ENCODE data around the gene THAP11.
"Not testable (repeated sequence)": the region's sequence is repeated elsewhere in the genome, so short reads cannot be mapped to it uniquely, and the experiment has no call there.

The THAP11 gene

DNA sequence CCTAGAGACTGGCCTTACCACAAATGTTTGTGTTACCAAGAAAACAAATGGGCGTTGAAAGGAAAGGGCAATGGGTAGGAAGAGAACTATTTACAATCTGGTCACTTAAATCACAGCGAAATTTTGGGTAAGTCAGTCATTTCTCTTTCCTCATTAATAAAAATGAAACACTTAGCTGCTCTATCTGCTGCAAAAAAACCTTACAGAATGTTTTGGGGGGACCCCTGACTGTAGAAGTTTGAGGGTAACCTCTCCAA is 3.9 kb downstream of the THAP11 start:
- Mint-ChIP-seq H3K4me1 (ENCODE audit: low read depth) (peaks cover 41% of the 10 kb centered on the region), H3K27ac (peak overlapping the region; percentile 95), H3K27me3 (ENCODE audit: low read depth) (no peaks in the 10 kb centered on the region), H3K9me3 (no peaks in the 10 kb centered on the region), H3K4me3 (peak overlapping the region; percentile 94), H3K36me3 (ENCODE audit: low read depth) (peaks cover 6% of the 10 kb centered on the region)

DNA sequence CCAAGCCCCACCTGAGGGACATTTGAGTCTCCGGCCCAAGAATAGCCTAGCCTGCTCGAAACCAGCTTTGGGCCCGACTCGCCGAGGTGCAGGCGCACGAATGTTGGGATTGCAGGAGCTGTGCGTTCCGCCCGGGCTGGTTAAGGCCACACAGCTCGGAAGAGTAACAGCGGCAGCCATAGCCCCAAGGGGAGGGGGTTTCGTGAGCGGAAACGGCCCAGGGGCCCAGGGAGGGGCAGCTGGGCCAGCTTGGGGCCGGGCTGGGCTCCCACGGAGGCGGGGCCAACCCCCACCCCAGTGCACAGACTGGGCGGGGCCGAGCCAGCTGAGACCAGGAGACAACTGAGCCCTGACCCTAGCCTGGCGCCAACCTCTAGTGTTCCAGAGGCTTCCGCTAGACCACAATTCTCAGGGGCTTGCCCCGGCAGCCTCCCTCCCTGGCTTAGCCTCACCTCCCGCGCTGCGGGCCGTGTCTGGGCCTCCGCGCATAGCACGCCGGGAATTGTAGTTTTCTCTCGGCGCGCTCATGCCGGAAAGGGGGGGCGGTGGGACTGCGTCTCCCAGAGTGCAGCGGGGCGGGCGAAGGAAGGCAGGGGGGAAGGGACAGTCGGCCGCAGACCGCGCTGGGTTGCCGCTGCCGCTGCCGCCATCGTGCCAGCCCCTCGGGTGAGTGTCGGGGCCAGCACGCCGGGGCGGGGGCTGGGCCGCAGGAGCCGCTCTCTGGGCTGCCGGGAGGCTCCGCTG is 4.4 kb downstream of the THAP11 start, which contains the start of gene NUTF2:
TSS of gene NUTF2 (plus strand) at position 614 of the 744 bp plus-strand sequence. CDS start 18,198 bp downstream, outside the sequence.
- Mint-ChIP-seq H3K9me3 (no peaks in the 10 kb centered on the region), H3K27me3 (ENCODE audit: low read depth) (no peaks in the 10 kb centered on the region), H3K4me1 (ENCODE audit: low read depth) (peaks cover 40% of the 10 kb centered on the region), H3K27ac (peak within 1 kb of the TSS; percentile 95), H3K36me3 (ENCODE audit: low read depth) (peaks cover 6% of the 10 kb centered on the region), H3K4me3 (peak within 1 kb of the TSS; percentile 94)

DNA sequence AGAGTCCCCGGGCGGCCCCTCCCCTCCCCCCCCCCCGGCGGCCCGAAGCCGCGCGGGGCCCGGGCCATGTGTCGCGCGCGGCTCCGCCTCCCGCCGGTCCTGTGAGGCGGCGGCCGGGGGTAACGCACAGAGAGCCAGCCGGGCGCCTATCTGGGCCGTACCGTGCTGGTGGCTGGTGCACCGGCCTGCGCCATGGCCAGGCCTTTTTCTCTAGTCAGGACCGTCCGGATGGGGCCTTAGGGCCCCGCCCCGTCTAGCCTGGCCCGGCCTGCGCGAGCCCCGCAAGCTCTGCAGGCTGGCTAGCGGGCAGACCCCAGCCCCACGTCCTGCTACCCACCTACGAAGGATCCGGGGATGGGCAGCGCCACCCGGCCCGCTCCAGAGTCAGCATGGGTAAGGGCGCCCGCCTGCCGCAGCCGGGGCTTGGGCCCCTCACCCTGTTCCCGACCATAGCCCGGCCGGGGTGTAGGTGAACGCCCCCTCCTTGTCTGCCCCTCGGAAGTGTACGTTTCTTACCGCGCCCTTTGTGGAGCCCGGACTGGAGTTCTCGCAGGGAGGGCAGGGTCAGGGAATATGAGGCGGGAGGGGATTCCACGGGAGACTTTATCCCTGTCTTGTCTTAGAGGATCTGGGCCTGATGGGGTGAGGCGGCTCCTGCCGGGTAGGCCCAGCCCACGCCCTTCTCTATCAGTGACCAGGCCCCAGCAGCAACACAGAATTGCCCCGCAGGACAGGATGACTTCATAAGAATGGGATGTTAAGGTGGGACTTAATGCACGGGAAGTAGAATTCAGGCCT is 5.1 kb downstream of the THAP11 start, which contains the start of gene CENPT:
TSS of gene CENPT (minus strand) at position 630 of the 798 bp plus-strand sequence. CDS start 13,834 bp downstream, outside the sequence.
- no peaks in the 10 kb centered on the region for H3K27me3 Mint-ChIP-seq (ENCODE audit: low read depth)
- H3K27ac Mint-ChIP-seq: peak within 1 kb of the TSS; percentile 95
- H3K4me1 Mint-ChIP-seq (ENCODE audit: low read depth): peaks cover 36% of the 10 kb centered on the region
- H3K36me3 Mint-ChIP-seq (ENCODE audit: low read depth): peaks cover 6% of the 10 kb centered on the region
- no peaks in the 10 kb centered on the region for H3K9me3 Mint-ChIP-seq
- H3K4me3 Mint-ChIP-seq: peak within 1 kb of the TSS; percentile 94

DNA sequence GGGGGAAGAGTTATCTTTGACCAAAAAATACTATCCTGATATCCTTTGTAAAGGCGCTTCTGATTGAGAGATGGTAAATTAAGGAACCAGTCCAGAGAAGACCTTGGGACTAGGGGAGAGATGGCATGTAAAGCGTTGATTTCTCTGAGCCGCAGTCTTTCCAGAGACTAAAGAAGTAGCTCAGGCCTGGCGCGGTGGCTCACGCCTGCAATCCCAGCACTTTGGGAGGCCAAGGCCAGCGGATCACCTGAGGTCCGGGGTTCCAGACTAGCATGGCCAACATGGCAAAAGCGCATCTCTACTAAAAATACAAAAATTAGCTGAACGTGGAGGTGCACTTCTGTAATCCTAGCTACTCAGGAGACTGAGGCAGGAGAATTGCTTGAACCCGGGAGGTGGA is 6.0 kb downstream of the THAP11 start:
- peak overlapping the region; percentile 82 for H3K27ac Mint-ChIP-seq
- no peaks in the 10 kb centered on the region for H3K9me3 Mint-ChIP-seq
- peaks cover 33% of the 10 kb centered on the region for H3K4me1 Mint-ChIP-seq (ENCODE audit: low read depth)
- H3K36me3 Mint-ChIP-seq (ENCODE audit: low read depth): peaks cover 6% of the 10 kb centered on the region
- H3K27me3 Mint-ChIP-seq (ENCODE audit: low read depth): no peaks in the 10 kb centered on the region
- H3K4me3 Mint-ChIP-seq: peak overlapping the region; percentile 90

DNA sequence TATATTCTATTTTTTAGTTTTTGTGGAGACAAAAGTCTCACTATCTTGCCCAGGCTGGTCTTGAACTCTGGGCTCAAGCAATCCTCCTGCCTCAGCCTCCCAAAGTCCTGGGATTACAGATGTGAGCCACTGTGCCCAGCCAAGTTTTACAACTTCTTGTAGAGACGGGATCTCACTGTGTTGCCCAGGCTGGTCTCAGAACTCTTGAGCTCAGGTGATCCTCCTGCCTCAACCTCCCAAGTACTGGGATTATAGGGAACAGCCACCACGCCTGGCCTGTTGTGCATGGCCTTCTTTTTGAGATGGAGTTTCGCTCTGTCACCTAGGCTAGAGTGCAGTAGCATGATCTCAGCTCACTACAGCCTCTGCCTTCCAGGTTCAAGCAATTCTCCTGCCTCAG is 11.6 kb downstream of the THAP11 start:
- no peak overlapping the region for H3K27ac Mint-ChIP-seq
- H3K9me3 Mint-ChIP-seq: no peaks in the 10 kb centered on the region
- H3K4me1 Mint-ChIP-seq (ENCODE audit: low read depth): peaks cover 9% of the 10 kb centered on the region
- H3K36me3 Mint-ChIP-seq (ENCODE audit: low read depth): peaks cover 3% of the 10 kb centered on the region
- H3K27me3 Mint-ChIP-seq (ENCODE audit: low read depth): no peaks in the 10 kb centered on the region
- no peak overlapping the region for H3K4me3 Mint-ChIP-seq

DNA sequence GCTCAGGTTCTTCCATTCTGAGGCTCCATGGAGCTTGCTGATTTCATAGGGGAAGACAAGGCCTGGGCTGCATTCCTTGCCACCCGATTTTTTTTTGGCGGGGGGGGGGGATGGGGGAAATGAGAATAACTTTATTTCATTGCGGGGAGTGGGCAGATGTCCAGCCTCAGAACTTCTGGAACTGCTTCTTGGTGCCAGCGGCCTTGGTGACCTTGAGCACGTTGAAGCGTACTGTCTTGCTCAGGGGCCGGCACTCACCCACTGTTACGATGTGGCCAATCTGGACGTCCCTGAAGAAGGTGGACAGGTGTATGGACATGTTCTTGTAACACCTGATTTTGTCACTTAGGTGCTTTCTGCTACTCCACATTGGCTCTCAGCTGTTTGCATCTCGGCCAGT is 13.7 kb downstream of the THAP11 start:
- H3K4me3 Mint-ChIP-seq: no peak overlapping the region
- H3K9me3 Mint-ChIP-seq: no peaks in the 10 kb centered on the region
- no peaks in the 10 kb centered on the region for H3K36me3 Mint-ChIP-seq (ENCODE audit: low read depth)
- H3K27me3 Mint-ChIP-seq (ENCODE audit: low read depth): no peaks in the 10 kb centered on the region
- no peak overlapping the region for H3K27ac Mint-ChIP-seq
- H3K4me1 Mint-ChIP-seq (ENCODE audit: low read depth): peaks cover 10% of the 10 kb centered on the region

DNA sequence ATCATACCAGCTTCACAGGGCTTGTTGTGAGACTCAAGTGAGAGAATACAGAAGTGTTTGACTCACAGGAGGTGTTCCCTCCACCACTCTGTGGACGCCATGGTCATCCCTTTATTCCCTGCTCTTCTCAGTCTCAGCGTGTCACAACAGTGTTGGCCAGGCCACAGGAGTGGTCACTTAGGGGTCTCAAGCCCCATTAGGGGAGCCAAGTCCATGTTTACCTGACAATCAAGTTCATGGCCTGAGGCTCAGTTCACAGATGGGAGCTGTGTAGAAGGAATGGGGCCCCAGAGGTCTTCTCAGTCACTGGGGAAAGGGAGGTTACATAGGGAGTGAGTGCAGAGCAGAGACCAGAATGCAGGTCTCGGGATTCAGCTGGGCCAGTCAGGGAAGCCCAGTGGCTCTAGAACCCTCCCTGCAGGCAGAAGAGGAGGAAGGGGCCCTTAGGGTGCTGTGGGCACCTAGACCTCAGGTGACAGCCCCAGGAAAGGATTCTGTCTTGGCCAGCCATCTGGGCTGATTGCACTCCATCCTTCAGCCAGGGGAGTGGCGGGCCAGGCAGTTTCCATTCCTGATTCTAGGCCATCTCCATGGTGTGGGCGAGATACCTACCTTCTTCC is 14.9 kb downstream of the THAP11 start:
- H3K27me3 Mint-ChIP-seq (ENCODE audit: low read depth): no peaks in the 10 kb centered on the region
- peaks cover 16% of the 10 kb centered on the region for H3K4me1 Mint-ChIP-seq (ENCODE audit: low read depth)
- no peak overlapping the region for H3K27ac Mint-ChIP-seq
- no peak overlapping the region for H3K4me3 Mint-ChIP-seq
- peaks cover 6% of the 10 kb centered on the region for H3K36me3 Mint-ChIP-seq (ENCODE audit: low read depth)
- no peaks in the 10 kb centered on the region for H3K9me3 Mint-ChIP-seq

DNA sequence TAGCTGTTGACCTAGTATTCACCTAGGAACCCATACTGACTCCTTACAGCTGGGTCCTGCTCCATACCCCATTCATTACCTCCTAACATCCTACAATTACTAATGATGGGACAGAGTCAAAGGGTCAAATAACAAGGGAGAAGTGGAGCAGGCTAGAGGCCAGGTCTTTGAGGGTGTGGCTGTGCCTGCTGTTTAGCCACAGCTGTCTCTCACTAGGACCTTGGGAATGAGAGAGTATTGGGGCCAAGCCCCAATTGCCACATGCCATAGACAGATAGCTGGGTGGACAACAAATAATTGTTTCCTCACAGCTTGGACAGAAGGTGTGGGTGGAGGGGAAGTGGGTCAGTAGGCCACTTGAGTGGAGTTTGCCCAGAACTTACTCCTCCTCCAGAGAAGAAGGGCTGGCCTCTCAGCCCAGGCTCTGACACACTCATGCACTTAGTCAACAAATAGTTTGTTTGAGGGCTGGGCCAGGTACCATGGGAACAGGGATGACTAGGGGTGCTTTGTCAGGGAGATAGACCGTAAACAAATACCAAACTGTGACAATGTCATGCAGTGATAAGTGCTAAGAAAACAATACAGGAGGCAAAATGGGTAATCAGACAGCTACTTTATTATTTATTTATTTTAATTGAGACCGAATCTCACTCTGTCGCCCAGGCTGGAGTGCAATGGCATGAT is 15.6 kb downstream of the THAP11 start:
- peaks cover 16% of the 10 kb centered on the region for H3K4me1 Mint-ChIP-seq (ENCODE audit: low read depth)
- peaks cover 7% of the 10 kb centered on the region for H3K36me3 Mint-ChIP-seq (ENCODE audit: low read depth)
- no peak overlapping the region for H3K27ac Mint-ChIP-seq
- H3K27me3 Mint-ChIP-seq (ENCODE audit: low read depth): no peaks in the 10 kb centered on the region
- no peak overlapping the region for H3K4me3 Mint-ChIP-seq
- H3K9me3 Mint-ChIP-seq: no peaks in the 10 kb centered on the region

DNA sequence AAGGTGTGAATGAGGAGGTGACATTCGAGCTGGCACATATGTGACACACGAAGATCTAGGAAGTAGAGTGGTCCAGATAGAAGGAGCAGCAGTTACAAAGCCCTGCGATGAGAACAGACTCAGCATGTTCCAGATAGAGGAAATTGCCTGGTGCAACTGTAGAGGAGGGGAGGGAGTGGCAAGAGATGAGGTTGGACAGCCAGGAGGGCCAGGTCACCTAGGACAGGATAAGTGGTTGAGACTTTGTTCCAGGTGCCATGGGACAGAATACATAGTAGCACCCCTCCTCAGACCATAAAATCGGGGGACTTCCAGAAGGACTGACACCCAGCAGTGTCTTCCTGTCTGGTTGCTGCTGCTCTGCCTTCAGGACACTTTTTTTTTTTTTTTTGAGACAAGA is 16.4 kb downstream of the THAP11 start:
- peaks cover 16% of the 10 kb centered on the region for H3K4me1 Mint-ChIP-seq (ENCODE audit: low read depth)
- H3K27me3 Mint-ChIP-seq (ENCODE audit: low read depth): no peaks in the 10 kb centered on the region
- H3K9me3 Mint-ChIP-seq: no peaks in the 10 kb centered on the region
- peak overlapping the region; percentile 6 for H3K27ac Mint-ChIP-seq
- H3K4me3 Mint-ChIP-seq: no peak overlapping the region
- peaks cover 7% of the 10 kb centered on the region for H3K36me3 Mint-ChIP-seq (ENCODE audit: low read depth)

DNA sequence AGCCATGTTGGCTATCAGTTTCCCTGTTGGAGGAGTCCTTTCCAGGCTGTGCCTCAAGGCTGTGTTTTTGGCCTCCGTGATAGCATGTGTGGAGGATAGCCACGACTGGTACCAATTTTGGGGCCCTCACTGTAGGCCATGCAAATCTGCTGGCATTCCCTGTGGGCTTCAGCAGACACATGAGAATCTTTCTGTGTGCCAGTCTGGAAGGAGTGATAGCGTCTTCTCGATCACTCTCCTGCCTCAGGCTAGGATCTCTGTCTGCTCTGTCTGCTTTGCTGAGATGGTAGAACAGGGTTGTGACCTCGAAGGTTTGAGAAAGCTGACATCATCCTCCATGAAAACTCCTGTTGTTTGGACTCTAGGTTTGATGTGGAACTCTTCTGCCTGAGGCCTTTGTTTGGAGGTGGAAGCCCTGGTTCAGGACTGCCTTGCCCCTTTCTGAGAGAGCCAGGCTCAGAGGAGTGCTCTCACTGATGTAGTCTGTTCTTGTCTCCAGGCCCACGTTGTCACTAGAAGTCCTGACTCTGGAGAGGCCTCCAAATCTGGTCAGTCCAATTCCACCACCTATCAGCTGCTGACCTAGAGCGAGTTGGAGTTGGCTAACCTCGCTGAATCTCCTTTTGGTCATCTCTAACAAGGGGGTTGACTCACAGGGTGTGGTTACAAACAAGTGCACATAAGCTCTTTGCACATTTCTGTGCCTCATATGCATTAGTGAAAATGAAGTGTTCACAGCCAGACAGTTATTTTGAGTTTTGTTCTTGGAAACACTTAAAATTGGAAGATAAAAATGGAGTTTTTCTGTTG is 18.7 kb downstream of the THAP11 start:
- Mint-ChIP-seq H3K4me3 (no peak overlapping the region), H3K36me3 (ENCODE audit: low read depth) (peaks cover 9% of the 10 kb centered on the region), H3K9me3 (no peaks in the 10 kb centered on the region), H3K4me1 (ENCODE audit: low read depth) (peaks cover 17% of the 10 kb centered on the region), H3K27ac (peak overlapping the region; percentile 41), H3K27me3 (ENCODE audit: low read depth) (no peaks in the 10 kb centered on the region)

DNA sequence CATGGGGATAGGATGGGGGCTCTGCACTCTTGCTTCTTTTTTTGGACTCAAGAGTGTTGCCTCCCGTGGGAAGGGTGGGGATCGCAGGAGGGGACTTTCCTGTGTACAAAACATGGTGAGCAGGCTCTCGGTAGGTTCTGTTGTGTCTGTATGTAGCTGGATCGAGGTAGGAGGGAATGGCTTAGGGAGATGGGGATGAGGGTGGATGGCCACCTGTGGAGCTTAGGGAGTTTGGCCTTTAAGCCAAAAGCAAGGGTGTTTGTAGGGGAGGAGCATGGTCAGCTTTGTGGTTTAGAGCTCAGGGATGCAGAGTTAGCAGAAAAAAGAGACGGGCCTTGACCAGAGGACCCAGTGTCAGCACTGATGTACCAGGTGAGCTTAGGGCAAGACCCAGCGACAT is 19.8 kb downstream of the THAP11 start:
- H3K4me3 Mint-ChIP-seq: no peak overlapping the region
- H3K4me1 Mint-ChIP-seq (ENCODE audit: low read depth): peaks cover 17% of the 10 kb centered on the region
- no peaks in the 10 kb centered on the region for H3K27me3 Mint-ChIP-seq (ENCODE audit: low read depth)
- H3K9me3 Mint-ChIP-seq: no peaks in the 10 kb centered on the region
- H3K36me3 Mint-ChIP-seq (ENCODE audit: low read depth): peaks cover 10% of the 10 kb centered on the region
- H3K27ac Mint-ChIP-seq: no peak overlapping the region

DNA sequence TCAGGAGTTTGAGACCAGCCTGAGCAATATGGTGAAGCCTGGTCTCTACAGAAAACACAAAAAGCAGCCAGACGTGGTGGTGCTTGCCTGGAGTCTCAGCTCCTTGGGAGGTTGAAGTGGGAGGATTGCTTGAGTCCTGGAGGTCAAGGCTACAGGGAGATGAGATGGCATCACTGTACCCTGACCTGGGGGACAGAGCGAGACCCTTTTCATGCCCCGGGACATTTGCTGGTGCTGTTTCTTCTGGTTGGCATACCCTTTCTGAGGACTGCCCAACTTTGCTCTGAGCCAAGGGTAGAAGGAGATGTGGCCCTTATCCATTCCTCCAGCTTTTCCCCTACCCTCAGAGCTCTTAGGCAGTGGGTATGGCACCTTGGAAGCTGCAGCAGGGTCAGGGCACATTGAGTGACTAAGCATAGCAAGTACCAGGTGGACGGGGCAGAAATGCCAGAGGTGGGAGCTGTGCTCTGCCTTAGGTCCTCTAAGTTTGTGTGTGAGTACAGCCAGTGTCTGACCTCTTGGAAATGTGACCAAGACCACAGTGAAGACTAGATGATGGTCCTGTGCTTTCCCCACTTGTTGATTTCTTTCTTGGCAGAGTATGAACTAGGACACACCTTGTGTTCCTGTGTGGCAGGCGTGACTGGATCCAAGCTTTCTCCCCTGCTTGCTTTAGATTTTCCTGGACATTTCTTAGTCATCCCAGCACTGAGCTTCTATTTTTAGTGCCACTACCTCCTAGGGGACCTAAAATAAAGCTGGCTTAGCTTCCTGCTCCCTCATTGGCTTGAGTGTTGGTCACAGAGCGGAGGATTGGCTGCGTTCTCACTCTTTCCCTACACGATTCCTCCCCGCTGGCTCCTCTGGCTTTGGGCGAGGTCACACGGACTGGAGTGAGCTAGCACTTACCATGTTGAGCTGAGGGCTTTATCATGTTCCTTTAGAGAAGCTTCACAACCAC is 20.8 kb downstream of the THAP11 start:
- Mint-ChIP-seq H3K27ac (no peak overlapping the region), H3K36me3 (ENCODE audit: low read depth) (peaks cover 12% of the 10 kb centered on the region)

DNA sequence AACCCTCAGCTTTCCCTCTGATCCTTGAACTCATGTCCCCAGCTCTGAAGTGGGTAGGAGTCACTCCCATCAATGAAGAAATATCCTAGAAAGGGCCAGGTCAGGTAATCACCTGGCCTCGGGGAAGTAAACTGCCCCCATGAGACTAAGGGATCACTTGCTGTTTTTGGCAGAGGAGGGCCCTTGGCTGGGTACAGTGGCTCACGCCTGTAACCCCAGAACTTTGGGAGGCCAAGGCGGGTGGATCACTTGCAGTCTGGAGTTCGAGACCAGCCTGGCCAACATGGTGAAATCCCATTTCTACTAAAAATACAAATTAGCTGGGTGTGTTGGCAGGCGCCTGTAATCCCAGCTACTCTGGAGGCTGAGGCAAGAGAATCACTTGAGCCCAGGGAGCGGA is 21.9 kb downstream of the THAP11 start:
- not testable (repeated sequence) for H3K9me3 Mint-ChIP-seq; H3K4me3 Mint-ChIP-seq; H3K27ac Mint-ChIP-seq; H3K27me3 Mint-ChIP-seq (ENCODE audit: low read depth); H3K4me1 Mint-ChIP-seq (ENCODE audit: low read depth)
- H3K36me3 Mint-ChIP-seq (ENCODE audit: low read depth): peaks cover 12% of the 10 kb centered on the region

More for the DNA sequence above, 20.8 kb downstream of the THAP11 start:
- Mint-ChIP-seq H3K4me1 (ENCODE audit: low read depth) (peaks cover 11% of the 10 kb centered on the region), H3K4me3 (no peak overlapping the region), H3K27me3 (ENCODE audit: low read depth) (no peaks in the 10 kb centered on the region), H3K9me3 (no peaks in the 10 kb centered on the region)
